HepG2 (cell line): ENCODE measurements around the gene NGRN. TPM values are rescaled to one million over a fixed set of nuclear protein-coding genes. Genes with fewer than 3 reads are reported as not detected.
A peak's percentile ranks its signal among the peaks of the same experiment; 100 is the strongest.

Source experiments
- GABPA ChIP-seq, 2 experiments: IDR thresholded peaks; 2 replicates each; pipeline ENCODE4 v1.6.1; 2011 to 2016; ENCODE audit warnings: low read depth in 2 of 2, low read length in 1 of 2, missing biosample characterization in 1 of 2, missing genetic modification characterization in 1 of 2
- GLI4 ChIP-seq: sonication (generic); formaldehyde crosslinking; IDR thresholded peaks from 2 replicates; pipeline ENCODE4 v1.5.1; 2020; ENCODE audit warnings: missing genetic modification reagents, mild to moderate bottlenecking, moderate library complexity, borderline replicate concordance
- HNF4G ChIP-seq, 2 experiments: sonication (generic) in 1 of 2; formaldehyde crosslinking in 1 of 2; IDR thresholded peaks; 2 replicates each; pipeline versions ENCODE4 v1.4.0 to v1.6.1; 2011 to 2020; ENCODE audit warnings: borderline replicate concordance in 2 of 2, low read depth in 2 of 2, mild to moderate bottlenecking in 2 of 2, low read length in 1 of 2, missing genetic modification reagents in 1 of 2, moderate library complexity in 1 of 2
- IKZF4 ChIP-seq: sonication (generic); formaldehyde crosslinking; IDR thresholded peaks from 2 replicates; pipeline ENCODE4 v1.5.1; 2020; ENCODE audit warnings: borderline replicate concordance, mild to moderate bottlenecking, low read depth, missing genetic modification reagents; ENCODE audit errors: not compliant biosample characterization
- RXRA ChIP-seq: sonication (generic); formaldehyde crosslinking; IDR thresholded peaks from 2 replicates; pipeline ENCODE4 v1.5.1; 2020; ENCODE audit warnings: missing genetic modification reagents
- WIZ ChIP-seq: sonication (generic); formaldehyde crosslinking; IDR thresholded peaks from 2 replicates; pipeline ENCODE4 v1.5.1; 2020; ENCODE audit warnings: mild to moderate bottlenecking, missing genetic modification reagents
- ZIK1 ChIP-seq: sonication (generic); formaldehyde crosslinking; IDR thresholded peaks from 2 replicates; pipeline ENCODE4 v1.5.0; 2020; ENCODE audit warnings: mild to moderate bottlenecking, low read depth, missing genetic modification reagents, borderline replicate concordance
- ZNF674 ChIP-seq: sonication (generic); formaldehyde crosslinking; IDR thresholded peaks from 2 replicates; pipeline ENCODE4 v1.5.0; 2020; ENCODE audit warnings: low read depth, mild to moderate bottlenecking, missing genetic modification reagents
- polyA plus RNA-seq, 8 experiments: library from polyadenylated mRNA; depleted of rRNA in 3 of 8; stranded (reverse) in 7 of 8; unstranded in 1 of 8; fragments of >200 nt; fragmentation: Illumina TruSeq in 4 of 8; extraction: Trizol in 4 of 8; gene quantifications; 2 replicates each; pipeline versions ENCODE4 v1.2.1 to v1.2.3, GENCODE V29; 2011 to 2016; ENCODE audit warnings: low read depth in 4 of 8, missing spikeins in 1 of 8, mixed read lengths in 1 of 8; ENCODE audit not compliant: insufficient read depth in 1 of 8
- total RNA-seq, 5 experiments: library from RNA; depleted of rRNA; stranded (reverse); fragments of >200 nt; fragmentation: Illumina TruSeq; extraction: Trizol; gene quantifications; 2 replicates each; pipeline ENCODE4 v1.2.3, GENCODE V29; 2016; ENCODE audit warnings: low read depth in 1 of 5
- TF ChIP-seq, protein P1 (sequence below): sonication (generic); formaldehyde crosslinking; IDR thresholded peaks from 2 replicates; pipeline ENCODE4 v1.9.0; 2021; ENCODE audit warnings: missing genetic modification reagents, mild to moderate bottlenecking, borderline replicate concordance
- TF ChIP-seq, protein P2 (sequence below): sonication (generic); formaldehyde crosslinking; IDR thresholded peaks from 2 replicates; pipeline ENCODE4 v1.5.1; 2020; ENCODE audit warnings: mild to moderate bottlenecking, missing genetic modification reagents, borderline replicate concordance
- TF ChIP-seq, protein P3 (sequence below): sonication (generic); formaldehyde crosslinking; IDR thresholded peaks from 2 replicates; pipeline ENCODE4 v1.9.0; 2022; ENCODE audit warnings: low read depth, missing genetic modification reagents

NGRN gene
- total and polyA plus RNA-seq, 2 of the 13 experiments (the other 11 are each of a cell fraction or from before 2014, with no cell fraction given), result 39.8 to 63.7 TPM

DNA sequence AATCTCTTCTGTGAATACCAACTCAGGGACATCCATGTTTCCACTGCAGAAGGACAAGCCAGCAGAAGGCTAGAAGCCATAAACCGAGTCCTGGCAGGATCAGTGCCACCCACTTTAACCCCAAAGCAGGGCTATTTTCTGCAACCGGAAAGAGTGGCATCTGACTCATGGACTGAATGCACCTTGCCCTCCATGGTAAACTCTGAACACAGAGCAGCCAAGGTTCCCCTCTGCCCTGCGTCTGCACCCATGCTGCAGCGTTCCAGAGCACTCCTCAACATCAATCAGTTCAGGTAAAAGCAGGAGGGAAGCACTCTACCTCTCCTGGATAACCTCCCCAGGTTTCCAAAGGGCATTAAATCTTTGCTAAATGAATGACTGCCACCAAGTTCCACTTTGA lies 801 bp upstream of the NGRN start (continued):
- no peak for TF ChIP-seq RXRA (CRISPR knock-in tag)
- no peak; the same call in 1 of the 2 replicates for TF ChIP-seq GABPA (IDR thresholded peaks at IDR 0.05; ENCODE audit: low read depth, low read length)
- TF ChIP-seq GABPA (CRISPR knock-in tag; IDR thresholded peaks at IDR 0.05; ENCODE audit: low read depth), result peak; percentile 56
- TF ChIP-seq, protein P1, sequence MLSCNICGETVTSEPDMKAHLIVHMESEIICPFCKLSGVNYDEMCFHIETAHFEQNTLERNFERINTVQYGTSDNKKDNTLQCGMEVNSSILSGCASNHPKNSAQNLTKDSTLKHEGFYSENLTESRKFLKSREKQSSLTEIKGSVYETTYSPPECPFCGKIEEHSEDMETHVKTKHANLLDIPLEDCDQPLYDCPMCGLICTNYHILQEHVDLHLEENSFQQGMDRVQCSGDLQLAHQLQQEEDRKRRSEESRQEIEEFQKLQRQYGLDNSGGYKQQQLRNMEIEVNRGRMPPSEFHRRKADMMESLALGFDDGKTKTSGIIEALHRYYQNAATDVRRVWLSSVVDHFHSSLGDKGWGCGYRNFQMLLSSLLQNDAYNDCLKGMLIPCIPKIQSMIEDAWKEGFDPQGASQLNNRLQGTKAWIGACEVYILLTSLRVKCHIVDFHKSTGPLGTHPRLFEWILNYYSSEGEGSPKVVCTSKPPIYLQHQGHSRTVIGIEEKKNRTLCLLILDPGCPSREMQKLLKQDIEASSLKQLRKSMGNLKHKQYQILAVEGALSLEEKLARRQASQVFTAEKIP (CRISPR knock-in tag), result no peak
- no peak for TF ChIP-seq IKZF4
- TF ChIP-seq, protein P2, sequence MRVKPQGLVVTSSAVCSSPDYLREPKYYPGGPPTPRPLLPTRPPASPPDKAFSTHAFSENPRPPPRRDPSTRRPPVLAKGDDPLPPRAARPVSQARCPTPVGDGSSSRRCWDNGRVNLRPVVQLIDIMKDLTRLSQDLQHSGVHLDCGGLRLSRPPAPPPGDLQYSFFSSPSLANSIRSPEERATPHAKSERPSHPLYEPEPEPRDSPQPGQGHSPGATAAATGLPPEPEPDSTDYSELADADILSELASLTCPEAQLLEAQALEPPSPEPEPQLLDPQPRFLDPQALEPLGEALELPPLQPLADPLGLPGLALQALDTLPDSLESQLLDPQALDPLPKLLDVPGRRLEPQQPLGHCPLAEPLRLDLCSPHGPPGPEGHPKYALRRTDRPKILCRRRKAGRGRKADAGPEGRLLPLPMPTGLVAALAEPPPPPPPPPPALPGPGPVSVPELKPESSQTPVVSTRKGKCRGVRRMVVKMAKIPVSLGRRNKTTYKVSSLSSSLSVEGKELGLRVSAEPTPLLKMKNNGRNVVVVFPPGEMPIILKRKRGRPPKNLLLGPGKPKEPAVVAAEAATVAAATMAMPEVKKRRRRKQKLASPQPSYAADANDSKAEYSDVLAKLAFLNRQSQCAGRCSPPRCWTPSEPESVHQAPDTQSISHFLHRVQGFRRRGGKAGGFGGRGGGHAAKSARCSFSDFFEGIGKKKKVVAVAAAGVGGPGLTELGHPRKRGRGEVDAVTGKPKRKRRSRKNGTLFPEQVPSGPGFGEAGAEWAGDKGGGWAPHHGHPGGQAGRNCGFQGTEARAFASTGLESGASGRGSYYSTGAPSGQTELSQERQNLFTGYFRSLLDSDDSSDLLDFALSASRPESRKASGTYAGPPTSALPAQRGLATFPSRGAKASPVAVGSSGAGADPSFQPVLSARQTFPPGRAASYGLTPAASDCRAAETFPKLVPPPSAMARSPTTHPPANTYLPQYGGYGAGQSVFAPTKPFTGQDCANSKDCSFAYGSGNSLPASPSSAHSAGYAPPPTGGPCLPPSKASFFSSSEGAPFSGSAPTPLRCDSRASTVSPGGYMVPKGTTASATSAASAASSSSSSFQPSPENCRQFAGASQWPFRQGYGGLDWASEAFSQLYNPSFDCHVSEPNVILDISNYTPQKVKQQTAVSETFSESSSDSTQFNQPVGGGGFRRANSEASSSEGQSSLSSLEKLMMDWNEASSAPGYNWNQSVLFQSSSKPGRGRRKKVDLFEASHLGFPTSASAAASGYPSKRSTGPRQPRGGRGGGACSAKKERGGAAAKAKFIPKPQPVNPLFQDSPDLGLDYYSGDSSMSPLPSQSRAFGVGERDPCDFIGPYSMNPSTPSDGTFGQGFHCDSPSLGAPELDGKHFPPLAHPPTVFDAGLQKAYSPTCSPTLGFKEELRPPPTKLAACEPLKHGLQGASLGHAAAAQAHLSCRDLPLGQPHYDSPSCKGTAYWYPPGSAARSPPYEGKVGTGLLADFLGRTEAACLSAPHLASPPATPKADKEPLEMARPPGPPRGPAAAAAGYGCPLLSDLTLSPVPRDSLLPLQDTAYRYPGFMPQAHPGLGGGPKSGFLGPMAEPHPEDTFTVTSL (CRISPR knock-in tag), result peak; percentile 49; the same call in 1 of the 2 replicates
- no peak for TF ChIP-seq GLI4 (CRISPR knock-in tag)
- no peak for TF ChIP-seq ZNF674 (CRISPR knock-in tag)
- no peak for TF ChIP-seq WIZ
- peak; percentile 42; the same call in 1 of the 2 replicates for TF ChIP-seq HNF4G (IDR thresholded peaks at IDR 0.05; ENCODE audit: borderline replicate concordance, low read depth, low read length)
- no peak for TF ChIP-seq HNF4G (CRISPR knock-in tag; IDR thresholded peaks at IDR 0.05; ENCODE audit: borderline replicate concordance, low read depth)
- TF ChIP-seq ZIK1, result no peak
- TF ChIP-seq, protein P3, sequence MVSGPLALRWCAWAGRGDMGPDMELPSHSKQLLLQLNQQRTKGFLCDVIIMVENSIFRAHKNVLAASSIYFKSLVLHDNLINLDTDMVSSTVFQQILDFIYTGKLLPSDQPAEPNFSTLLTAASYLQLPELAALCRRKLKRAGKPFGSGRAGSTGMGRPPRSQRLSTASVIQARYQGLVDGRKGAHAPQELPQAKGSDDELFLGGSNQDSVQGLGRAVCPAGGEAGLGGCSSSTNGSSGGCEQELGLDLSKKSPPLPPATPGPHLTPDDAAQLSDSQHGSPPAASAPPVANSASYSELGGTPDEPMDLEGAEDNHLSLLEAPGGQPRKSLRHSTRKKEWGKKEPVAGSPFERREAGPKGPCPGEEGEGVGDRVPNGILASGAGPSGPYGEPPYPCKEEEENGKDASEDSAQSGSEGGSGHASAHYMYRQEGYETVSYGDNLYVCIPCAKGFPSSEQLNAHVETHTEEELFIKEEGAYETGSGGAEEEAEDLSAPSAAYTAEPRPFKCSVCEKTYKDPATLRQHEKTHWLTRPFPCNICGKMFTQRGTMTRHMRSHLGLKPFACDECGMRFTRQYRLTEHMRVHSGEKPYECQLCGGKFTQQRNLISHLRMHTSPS (CRISPR knock-in tag), result peak; percentile 96
- TF ChIP-seq, all 625 proteins: peak for 35
